HG03439 (cell line): ENCODE results near the gene LGALS16.
A peak's percentile ranks its signal among the peaks of the same experiment; 100 is the strongest.
"Not testable (repeated sequence)": the region's sequence is repeated elsewhere in the genome, so short reads cannot be mapped to it uniquely, and the experiment has no call there.

Source experiments
- ATAC-seq: cut with Tn5 transposase; IDR thresholded peaks from one replicate; pipeline ENCODE4 v1.9.1; 2021; ENCODE audit warnings: mild to moderate bottlenecking, moderate library complexity; ENCODE audit not compliant: unreplicated experiment

The LGALS16 gene

DNA sequence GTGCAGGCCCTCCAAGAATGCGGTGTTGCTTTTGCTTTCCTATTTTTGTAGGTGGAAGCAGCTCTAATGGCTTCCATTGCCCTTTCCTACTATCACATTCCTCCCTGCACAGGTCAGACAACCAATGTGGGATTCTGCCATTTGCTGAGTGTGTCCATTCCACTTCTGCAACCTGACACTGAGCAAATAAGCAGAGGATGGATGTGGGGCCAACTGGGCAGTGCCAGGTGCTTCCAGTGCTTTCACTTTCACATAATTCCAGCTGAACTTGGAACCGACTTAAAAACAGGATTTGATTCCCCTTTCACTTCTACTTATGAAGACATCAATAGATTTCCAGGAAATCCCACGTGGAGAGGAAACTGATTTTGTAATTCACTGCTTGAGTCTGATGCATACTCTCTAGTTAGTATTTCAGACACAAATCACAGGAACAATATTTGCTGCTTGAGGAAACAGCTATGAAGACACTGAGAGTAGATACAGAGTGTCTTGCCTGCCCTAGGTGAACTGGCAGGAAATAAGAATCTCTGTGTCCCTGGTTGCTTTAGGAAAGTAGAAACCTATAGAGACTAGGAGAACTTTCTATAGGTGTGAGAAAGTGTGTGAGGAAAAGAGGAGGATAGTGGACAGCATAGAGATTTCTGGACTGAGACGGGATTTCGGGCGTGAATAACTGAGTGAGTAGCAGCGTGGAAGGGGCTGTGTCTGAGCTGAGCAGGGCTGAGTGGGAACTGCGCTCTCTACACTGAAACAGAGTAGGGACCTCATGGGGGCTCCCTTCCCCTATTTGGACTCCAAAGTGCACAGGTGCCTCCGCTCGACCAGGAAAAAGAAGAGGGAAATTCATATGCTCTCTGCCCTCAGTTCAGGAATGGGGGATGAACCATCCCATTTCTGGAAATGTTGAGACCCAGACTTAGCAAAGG lies 22.5 kb downstream of the LGALS16 start:
- no peak for ATAC-seq

- peak; percentile 55 for ATAC-seq
Measured at GRCh38 chr19:39679056-39679790, 23.5 kb downstream of the LGALS16 start.

- peak; percentile 11 for ATAC-seq
Measured at GRCh38 chr19:39679791-39680168, 24.1 kb downstream of the LGALS16 start.

- ATAC-seq = no peak
Measured at GRCh38 chr19:39680593-39680992, 24.9 kb downstream of the LGALS16 start.

- ATAC-seq = no peak
Measured at GRCh38 chr19:39681416-39681815, 25.7 kb downstream of the LGALS16 start.

- ATAC-seq = no peak
Measured at GRCh38 chr19:39684267-39684666, 28.6 kb downstream of the LGALS16 start.

DNA sequence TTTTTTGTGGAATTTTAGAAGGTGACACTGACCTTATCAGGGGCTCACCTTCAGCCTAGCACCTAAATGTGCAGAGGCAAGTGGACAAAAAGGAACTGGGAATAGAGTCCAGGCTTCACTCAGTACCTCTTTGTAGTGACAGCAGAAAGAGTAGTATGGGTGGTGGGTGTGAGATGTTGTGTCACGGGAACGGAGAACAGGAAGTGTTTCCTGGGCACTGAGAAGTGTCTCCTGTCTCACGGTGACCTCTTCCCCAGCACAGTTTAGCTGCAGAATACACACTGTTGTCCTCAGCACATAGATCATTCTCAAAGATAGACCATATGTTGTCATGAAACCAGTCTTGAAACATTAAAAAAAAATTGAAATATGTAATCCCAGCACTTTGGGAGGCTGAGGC lies 31.0 kb downstream of the LGALS16 start:
- no peak for ATAC-seq

GRCh38 chr19:39688637-39689036 lies 32.9 kb downstream of the LGALS16 start:
- ATAC-seq = not testable (repeated sequence)

- ATAC-seq = no peak
Measured at GRCh38 chr19:39692166-39692565, 36.5 kb downstream of the LGALS16 start.

DNA sequence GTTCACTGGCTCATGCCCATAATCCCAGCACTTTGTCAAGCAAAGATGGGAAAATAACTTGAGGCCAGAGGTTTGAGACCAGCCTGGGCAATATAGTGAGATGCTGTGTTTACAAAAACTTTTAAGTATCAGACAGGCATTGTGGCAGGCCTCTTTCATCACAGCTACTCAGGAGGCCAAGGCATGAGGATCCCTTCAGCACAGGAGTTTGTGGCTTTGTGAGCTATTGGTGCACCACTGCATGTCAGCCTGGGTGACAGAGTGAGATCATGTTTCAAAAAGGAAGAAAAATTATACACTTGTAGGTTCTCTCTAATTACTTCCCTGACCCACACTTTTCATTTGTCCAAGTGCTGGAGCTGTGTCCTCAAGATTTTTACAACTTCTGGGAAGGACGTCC lies 37.1 kb downstream of the LGALS16 start:
- no peak for ATAC-seq

GRCh38 chr19:39695759-39696158 lies 40.0 kb downstream of the LGALS16 start:
- no peak for ATAC-seq

- ATAC-seq = no peak
Measured at GRCh38 chr19:39696387-39696786, 40.7 kb downstream of the LGALS16 start.

- no peak for ATAC-seq
Measured at GRCh38 chr19:39698535-39698934, 42.8 kb downstream of the LGALS16 start.

DNA sequence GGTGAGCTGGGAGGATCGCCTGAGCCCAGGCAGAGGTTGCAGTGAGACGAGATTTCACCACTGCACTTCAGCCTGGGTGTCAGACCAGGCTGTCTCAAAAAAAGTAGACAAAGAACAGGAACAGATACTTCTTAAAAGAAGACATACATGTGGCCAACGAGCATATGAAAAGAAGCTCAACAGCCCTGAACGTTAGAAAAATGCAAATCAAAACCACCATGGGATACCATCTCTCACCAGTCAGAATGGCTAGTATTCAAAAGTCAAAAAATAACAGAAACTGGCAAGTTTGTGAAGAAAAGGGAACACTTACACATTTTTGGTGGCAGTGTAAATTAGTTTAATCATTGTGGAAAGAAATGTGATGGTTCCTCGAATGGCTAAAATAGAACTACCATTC lies 45.6 kb downstream of the LGALS16 start:
- ATAC-seq = peak; percentile 40

- ATAC-seq = no peak
Measured at GRCh38 chr19:39704181-39705044, 48.7 kb downstream of the LGALS16 start, which contains the start of gene LGALS14. Gene LGALS14 (plus strand): TSS chr19:39704481. CDS start chr19:39704529, 48 bp downstream.

GRCh38 chr19:39705578-39706188 lies 50.0 kb downstream of the LGALS16 start:
- ATAC-seq = no peak

- no peak for ATAC-seq
Measured at GRCh38 chr19:39708594-39708993, 52.9 kb downstream of the LGALS16 start.

- ATAC-seq = no peak
Measured at GRCh38 chr19:39709026-39709872, 53.5 kb downstream of the LGALS16 start.
